ES-I3 (cell line): Measurements from ENCODE around the gene CDC42BPA.

Source experiments
- H3K36me3 ChIP-seq: 2 replicates; pipeline ENCODE4 v1.6.1; 2013; ENCODE audit warnings: mild to moderate bottlenecking, low read length, control low read depth, moderate library complexity; ENCODE audit not compliant: insufficient read depth
- H3K4me1 ChIP-seq: 2 replicates; pipeline ENCODE4 v1.6.1; 2013; ENCODE audit warnings: mild to moderate bottlenecking, control low read depth, low read length; ENCODE audit not compliant: insufficient read depth
- H3K9ac ChIP-seq: 2 replicates; pipeline ENCODE4 v1.6.1; 2013; ENCODE audit warnings: low read depth, mild to moderate bottlenecking, low read length, moderate library complexity
- H3K9me3 ChIP-seq: 2 replicates; pipeline ENCODE4 v1.6.1; 2013; ENCODE audit warnings: mild to moderate bottlenecking, low read length, moderate library complexity; ENCODE audit not compliant: control insufficient read depth, insufficient read depth

The CDC42BPA gene

DNA sequence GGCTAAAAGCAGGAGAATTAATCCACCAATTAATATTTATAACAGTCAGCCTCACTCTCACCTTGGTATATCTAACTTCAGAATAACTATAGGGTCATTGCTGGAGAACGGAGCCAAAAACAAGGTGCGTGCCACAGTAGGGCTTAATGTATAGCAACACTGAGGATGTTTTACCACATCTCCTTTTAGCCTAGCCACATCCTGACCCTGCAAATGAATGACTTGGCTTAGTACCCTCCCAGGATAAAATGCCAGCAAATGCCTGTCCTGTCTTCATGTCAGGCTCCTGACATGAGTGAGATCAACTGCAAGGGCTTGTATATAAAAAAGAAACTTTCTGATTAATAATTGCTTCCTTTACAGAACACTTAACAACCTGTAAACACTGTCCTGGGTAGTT, 2.7 kb upstream of the CDC42BPA start:
- no peaks in the 10 kb centered on the region; the same call in 1 of the 2 replicates for H3K9me3 ChIP-seq
- peaks cover 19% of the 10 kb centered on the region for H3K4me1 ChIP-seq
- no peak overlapping the region for H3K9ac ChIP-seq
- H3K36me3 ChIP-seq = no peaks in the 10 kb centered on the region

DNA sequence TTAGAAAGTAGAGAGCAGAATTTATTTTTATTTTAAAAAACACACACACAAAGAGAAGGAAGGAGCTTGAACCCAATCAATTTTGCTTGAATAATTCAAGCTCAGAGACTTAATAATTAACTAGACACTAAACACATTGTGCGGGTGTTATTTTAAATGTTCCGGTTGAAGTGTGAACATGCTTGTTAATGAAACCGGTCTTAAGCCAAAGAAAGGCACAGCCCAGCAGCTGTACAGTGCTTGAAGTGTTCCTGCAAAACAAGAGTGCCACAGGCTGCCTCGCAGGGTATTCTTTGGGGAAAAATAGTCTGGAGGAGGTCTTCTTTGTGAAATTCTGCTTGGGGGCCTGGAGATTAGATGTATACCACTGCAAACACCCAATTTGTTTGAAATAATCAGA, 2.2 kb upstream of the CDC42BPA start:
- H3K9me3 ChIP-seq = no peaks in the 10 kb centered on the region; the same call in 1 of the 2 replicates
- no peak overlapping the region for H3K9ac ChIP-seq
- no peaks in the 10 kb centered on the region for H3K36me3 ChIP-seq
- H3K4me1 ChIP-seq = peaks cover 19% of the 10 kb centered on the region

GRCh38 chr1:227318853-227319607, 738 bp upstream of the CDC42BPA start:
- Histone ChIP-seq H3K9ac (peak overlapping the region; percentile 86), H3K36me3 (no peaks in the 10 kb centered on the region), H3K9me3 (no peaks in the 10 kb centered on the region; the same call in 1 of the 2 replicates), H3K4me1 (peaks cover 19% of the 10 kb centered on the region)

- Histone ChIP-seq H3K9me3 (no peaks in the 10 kb centered on the region), H3K9ac (peak overlapping the region; percentile 86), H3K4me1 (peaks cover 20% of the 10 kb centered on the region), H3K36me3 (no peaks in the 10 kb centered on the region)
These were observed 723 bp downstream of the CDC42BPA start for GRCh38 chr1:227317523-227318015.

GRCh38 chr1:227317011-227317451, 1.3 kb downstream of the CDC42BPA start:
- H3K36me3 ChIP-seq = no peaks in the 10 kb centered on the region
- peak overlapping the region; percentile 86 for H3K9ac ChIP-seq
- peaks cover 23% of the 10 kb centered on the region for H3K4me1 ChIP-seq
- H3K9me3 ChIP-seq = no peaks in the 10 kb centered on the region

DNA sequence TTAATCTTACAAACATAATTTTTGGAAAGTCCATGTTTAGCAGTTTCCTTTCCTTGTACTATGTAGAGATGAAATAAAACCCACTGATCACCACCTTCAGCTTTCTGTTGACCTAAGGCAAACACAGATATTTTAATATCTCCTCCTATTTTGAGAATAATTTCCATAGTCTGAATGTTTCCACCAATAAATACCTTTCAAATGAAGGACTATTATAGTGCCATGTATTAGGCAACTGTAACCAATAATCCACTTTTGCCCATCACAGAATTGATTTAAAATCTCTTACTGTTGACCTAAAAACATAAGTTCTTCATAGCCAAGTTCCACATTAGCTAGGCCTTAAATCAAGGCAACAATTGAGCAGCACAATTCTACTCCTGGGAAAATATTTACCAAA, 1.8 kb downstream of the CDC42BPA start:
- Histone ChIP-seq H3K9ac (peak overlapping the region; percentile 86), H3K36me3 (no peaks in the 10 kb centered on the region), H3K4me1 (peaks cover 23% of the 10 kb centered on the region), H3K9me3 (no peaks in the 10 kb centered on the region)

DNA sequence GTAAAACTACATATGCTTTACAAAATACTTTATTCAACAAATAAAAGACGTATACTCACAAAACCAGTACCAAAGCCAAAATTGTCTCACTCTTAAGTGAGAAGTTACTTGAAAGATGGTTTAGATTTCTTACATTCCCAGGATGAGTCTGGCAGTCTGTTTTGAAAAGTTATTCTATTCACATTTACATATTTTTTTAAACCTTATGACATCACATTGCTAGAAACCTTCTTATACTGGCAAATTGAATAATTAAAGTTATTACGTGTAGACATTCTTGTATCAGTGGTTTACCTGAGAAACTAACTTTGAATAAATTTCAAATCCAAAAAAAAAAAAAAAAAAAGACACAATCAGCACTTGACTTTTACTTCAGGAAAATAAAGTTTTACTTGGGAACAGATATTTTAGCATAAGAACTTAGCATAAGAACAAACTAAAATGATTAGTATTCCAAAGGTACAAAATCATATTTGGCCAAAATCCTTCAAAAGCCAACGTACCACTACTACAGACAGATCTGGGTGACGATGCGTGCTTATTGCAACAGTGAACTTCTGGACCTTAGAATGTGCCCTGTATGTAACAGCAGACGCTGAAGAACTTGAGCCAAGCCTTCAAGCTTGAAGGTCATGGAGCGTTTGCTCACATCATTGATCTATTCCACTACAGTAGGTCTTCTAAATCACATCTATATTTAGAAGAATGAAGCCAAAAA, 2.5 kb downstream of the CDC42BPA start:
- Histone ChIP-seq H3K9me3 (no peaks in the 10 kb centered on the region), H3K36me3 (no peaks in the 10 kb centered on the region), H3K9ac (peak overlapping the region; percentile 86), H3K4me1 (peaks cover 16% of the 10 kb centered on the region)

DNA sequence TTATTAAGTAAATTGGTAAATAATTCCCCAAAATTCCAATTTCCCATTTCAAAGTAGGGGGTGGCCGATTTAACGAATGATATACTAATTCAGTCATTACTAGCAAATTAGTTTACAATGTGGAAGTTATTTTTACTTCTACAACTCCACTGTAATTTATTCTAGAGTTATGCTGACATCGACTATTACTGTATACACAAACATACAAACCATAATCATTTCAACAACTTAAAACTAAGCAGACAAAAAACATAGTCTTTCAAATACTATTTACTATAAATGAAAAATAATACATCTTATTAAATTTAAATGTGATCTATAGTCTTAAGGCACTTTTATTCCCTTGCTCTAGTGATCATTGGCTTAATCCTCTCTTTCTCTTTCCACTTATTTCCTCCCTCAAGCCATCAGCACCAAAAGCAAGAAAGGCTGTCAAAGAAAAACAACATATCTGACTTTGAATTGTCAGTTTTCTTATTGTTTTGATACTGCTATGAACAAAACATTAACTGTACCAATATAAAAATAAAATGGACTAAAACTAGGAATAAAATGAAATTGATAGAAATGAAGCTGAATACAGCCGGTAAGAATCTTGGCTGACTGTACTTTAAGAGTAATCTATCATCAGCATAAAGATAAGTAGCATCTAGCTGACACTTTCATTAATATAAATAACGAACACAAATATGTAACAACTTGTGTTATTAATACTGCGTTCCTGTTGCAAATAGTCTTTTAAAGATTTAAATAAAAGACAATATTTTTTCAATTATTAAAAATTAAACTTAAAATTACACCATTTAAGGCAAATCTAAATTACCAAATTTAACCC, 4.1 kb downstream of the CDC42BPA start:
- H3K9me3 ChIP-seq = no peaks in the 10 kb centered on the region
- peak overlapping the region; percentile 29; the same call in 1 of the 2 replicates for H3K9ac ChIP-seq
- H3K4me1 ChIP-seq = peaks cover 4% of the 10 kb centered on the region
- H3K36me3 ChIP-seq = no peaks in the 10 kb centered on the region

DNA sequence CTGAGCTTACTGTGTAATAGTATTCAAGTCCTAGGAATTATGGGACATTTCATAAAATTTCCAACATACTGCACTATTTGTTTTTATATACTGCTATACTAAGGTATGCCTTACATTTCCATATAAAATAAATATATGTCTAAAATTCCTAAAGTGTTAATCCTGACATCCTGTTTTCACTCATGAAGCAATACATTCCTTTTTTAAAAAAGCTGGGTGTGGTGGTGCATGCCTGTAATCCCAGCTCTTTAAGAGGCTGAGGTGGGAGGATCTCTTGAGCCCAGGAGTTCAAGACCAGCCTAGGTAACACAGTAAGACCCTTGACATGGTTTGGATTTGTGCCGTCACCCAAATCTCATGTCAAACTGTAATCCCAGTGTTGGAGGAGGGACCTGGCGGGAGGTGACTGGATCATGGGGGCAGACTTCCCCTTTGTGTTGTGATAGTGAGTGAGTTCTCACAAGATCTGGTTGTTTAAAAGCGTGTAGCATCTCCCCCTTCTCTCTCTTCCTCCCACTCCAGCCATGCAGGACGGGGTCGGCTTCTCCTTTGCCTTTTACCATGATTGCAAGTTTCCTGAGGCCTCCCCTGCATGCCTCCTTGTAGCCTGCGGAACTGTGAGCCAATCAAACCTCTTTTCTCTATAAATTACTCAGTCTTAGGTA, 5.8 kb downstream of the CDC42BPA start:
- no peak overlapping the region; the same call in 1 of the 2 replicates for H3K9ac ChIP-seq

DNA sequence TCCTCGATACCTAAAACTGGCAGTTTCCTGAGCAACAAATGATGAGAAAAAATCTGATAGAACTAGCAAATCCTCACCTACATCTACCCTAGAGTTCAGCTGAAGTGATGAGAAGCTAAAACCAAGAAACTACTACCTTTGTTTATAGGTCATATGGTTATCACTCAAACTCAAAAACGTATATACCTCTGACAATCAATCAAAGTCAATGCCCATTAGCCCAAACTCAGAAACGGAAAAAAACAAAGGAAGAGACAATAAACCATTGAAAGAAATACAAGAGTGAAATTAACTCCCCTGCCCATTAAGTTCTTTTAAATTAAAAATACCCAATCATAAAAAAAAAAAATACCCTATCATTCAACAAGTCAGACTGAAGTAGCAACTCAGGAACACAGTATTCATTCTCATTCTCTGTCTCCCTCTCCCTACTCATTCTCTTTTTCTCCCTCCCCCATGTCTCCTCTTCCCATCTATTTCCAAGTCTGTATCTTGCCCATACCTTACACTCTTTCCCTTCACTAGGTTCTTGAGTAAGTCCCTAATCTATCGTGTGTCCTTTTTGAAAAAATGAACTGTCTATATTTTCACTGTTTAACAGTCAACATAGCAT, 6.8 kb downstream of the CDC42BPA start:
- no peaks in the 10 kb centered on the region for H3K9me3 ChIP-seq
- no peaks in the 10 kb centered on the region for H3K36me3 ChIP-seq
- H3K9ac ChIP-seq = no peak overlapping the region
- peaks cover 4% of the 10 kb centered on the region for H3K4me1 ChIP-seq

More for the DNA sequence above, 5.8 kb downstream of the CDC42BPA start:
- H3K4me1 ChIP-seq = peaks cover 4% of the 10 kb centered on the region
- no peaks in the 10 kb centered on the region for H3K9me3 ChIP-seq
- H3K36me3 ChIP-seq = no peaks in the 10 kb centered on the region

DNA sequence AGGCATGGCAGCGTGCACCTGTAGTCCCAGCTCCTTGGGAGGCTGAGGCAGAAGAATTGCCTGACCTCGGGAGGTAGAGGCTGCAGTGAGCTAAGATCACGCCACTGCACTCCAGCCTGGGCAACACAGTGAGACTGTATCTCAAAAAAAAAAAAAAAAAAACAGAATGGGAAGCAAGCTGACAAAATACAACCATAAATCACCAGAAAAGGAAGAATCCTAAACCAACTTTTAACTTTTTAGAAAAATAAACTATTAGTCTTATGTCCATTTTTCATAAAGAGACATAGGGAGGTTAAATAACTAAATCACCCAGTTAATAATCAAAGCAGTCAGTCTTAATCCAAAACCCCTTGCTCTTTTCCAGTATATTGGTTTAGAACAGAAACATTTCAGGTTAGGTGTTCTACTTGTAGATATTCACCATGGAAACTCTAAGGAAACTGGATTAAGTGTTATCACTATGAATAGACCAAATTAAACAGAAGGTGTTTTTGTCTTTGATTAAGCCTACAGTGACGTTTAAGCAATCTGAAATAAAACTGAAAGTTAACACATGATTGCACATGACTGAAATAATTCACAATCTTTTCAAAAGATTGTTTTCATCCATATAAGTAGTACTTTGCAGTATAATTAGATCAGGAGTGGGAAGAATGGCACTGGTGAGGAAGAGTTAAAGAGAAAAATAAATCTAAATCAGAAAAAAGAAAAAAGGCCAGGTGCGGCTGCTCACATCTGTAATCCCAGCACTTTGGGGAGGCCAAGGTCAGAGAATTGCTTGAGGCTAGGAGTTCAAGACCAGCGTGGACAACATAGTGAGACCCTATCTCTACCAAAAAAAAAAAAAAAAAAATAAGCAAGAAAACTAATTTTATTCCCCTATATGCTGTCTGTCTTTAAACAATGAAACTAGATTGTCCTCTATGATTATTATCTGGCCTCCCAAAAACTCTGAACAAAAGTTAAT, 9.6 kb downstream of the CDC42BPA start:
- H3K9ac ChIP-seq = no peak overlapping the region
- no peaks in the 10 kb centered on the region for H3K36me3 ChIP-seq
- H3K9me3 ChIP-seq = no peaks in the 10 kb centered on the region
- H3K4me1 ChIP-seq = peaks cover 5% of the 10 kb centered on the region

- Histone ChIP-seq H3K4me1 (peaks cover 18% of the 10 kb centered on the region), H3K36me3 (no peaks in the 10 kb centered on the region), H3K9me3 (no peaks in the 10 kb centered on the region), H3K9ac (no peak overlapping the region)
These were observed 11.6 kb downstream of the CDC42BPA start for GRCh38 chr1:227306689-227307088.
